BJ (cell line): Measurements from ENCODE around the gene ANGPTL2. TPM values are rescaled to one million over a fixed set of nuclear protein-coding genes. Genes with fewer than 3 reads are reported as not detected.

Source experiments
- CTCF ChIA-PET: fragments of 350-600 bp; formaldehyde crosslinking; extraction: SDS; loops from one replicate; lab custom pipeline; 2021; ENCODE audit warnings: antibody characterized with exemption, inconsistent platforms; lab: Yijun Ruan, JAX
- POLR2A ChIA-PET: fragments of 300-600 bp; sonication (Branson Sonifier 250); formaldehyde crosslinking; extraction: SDS; loops from one replicate; lab custom pipeline; 2021; ENCODE audit warnings: antibody characterized with exemption; lab: Charles Lee
- DNase-seq: peaks from one replicate; pipeline ENCODE4 v3.0.0-alpha.2; 2011; ENCODE audit warnings: low read depth
- H3K27me3 ChIP-seq: 2 replicates; pipeline ENCODE4 v1.6.0; 2011; ENCODE audit warnings: low read length; ENCODE audit not compliant: control insufficient read depth, insufficient read depth
- H3K36me3 ChIP-seq: 2 replicates; pipeline ENCODE4 v1.5.1; 2011; ENCODE audit warnings: low read length; ENCODE audit not compliant: control insufficient read depth, insufficient read depth
- H3K4me3 ChIP-seq: 2 replicates; pipeline ENCODE4 v1.5.1; 2011; ENCODE audit warnings: low read depth, mild to moderate bottlenecking, control low read depth, low read length
- polyA plus RNA-seq: library from polyadenylated mRNA; depleted of rRNA; stranded (reverse); fragments of >200 nt; gene quantifications from 2 replicates; pipeline ENCODE4 v1.2.3, GENCODE V29; 2011
- TF ChIP-seq, protein P1 (sequence below): IDR thresholded peaks from 2 replicates; pipeline ENCODE4 v1.5.1; 2011; ENCODE audit warnings: low read depth, mild to moderate bottlenecking, control low read depth, inconsistent platforms, low read length, moderate library complexity; ENCODE audit not compliant: insufficient read depth

Gene ANGPTL2
- polyA plus RNA-seq, 1 experiment = 47.0 TPM

DNA sequence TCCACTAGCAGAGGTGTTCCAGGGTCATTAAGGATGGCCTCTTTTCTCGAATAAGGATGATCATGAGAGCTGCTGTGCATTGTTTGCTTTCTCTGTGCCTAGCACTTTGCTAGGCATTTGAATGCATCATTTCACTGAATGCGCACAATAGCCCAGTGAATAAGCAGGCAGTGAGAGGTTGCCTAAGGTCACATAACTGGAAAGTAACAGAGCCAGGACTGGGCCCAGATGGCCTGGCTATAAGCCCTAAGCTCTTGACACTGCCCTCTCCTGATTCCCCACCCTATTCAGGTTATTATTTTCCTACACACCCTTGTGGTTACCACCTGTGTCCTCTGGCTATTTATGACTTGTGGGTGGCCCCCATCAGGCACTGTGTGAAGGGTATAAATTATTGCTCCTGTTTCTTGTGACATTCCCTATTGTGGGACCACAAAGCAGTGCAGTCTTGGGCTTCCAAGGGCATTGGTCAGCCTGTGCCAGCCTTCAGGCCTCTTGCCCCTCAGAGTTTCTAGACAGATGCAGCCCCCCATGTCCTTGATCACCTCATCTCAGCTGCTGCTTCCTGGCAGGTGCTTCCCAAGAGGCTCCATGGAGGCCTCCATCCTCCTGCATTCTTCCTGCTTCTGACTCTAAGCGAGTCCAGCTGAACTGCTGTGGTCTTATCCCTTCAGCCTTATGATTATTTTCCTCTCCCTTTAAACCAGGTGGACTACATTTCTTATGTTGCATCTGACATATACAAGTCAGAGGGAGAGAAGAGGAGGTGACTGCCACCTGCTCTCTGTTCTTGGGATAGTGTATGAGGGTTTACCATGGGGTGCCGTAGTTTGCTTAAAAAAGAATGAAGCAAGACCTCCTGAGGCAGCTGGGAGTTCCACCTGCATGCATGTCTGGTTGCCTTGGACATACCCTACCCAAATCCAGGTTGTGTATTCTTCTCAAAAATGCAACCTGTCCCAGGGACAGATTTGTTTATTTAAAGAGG, 47.6 kb downstream of the ANGPTL2 start:
- Histone ChIP-seq H3K4me3 (no peak overlapping the region), H3K27me3 (peaks cover 2% of the 10 kb centered on the region; the same call in 1 of the 2 replicates), H3K36me3 (no peaks in the 10 kb centered on the region)
- DNase-seq = no peak
- ChIA-PET CTCF (no interaction called here), POLR2A (no interaction called here)
- TF ChIP-seq, protein P1, sequence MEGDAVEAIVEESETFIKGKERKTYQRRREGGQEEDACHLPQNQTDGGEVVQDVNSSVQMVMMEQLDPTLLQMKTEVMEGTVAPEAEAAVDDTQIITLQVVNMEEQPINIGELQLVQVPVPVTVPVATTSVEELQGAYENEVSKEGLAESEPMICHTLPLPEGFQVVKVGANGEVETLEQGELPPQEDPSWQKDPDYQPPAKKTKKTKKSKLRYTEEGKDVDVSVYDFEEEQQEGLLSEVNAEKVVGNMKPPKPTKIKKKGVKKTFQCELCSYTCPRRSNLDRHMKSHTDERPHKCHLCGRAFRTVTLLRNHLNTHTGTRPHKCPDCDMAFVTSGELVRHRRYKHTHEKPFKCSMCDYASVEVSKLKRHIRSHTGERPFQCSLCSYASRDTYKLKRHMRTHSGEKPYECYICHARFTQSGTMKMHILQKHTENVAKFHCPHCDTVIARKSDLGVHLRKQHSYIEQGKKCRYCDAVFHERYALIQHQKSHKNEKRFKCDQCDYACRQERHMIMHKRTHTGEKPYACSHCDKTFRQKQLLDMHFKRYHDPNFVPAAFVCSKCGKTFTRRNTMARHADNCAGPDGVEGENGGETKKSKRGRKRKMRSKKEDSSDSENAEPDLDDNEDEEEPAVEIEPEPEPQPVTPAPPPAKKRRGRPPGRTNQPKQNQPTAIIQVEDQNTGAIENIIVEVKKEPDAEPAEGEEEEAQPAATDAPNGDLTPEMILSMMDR = no peak

DNA sequence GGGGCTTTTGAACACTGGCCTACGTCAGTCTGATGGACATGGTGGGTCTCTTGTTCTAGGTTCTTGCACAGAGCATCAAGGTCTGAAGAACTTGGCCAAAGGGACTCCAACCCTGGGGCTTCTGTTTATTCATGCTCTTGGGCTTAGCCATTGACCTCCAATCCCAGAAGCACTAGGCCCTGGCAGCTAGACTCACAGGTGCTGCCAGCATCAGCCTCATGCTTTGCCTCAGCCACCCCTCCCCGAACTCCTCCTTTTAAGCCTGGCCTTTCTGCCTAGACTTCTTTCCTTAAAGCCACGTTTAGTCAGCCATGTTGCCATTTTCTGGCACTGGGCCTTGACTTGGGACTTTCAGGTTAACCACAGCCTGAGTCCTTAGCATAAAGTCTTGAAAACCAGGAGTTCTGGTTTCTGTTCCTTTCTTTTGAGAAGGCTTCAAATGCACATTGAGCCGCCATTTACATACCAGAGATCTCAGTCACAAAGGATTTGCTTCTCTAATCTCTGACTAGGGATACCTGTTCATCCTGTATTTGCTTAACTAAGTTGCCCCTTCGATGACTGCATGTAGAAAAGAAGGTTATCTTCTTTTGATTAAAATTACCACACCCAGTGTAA, 54.7 kb downstream of the ANGPTL2 start:
- POLR2A ChIA-PET = no interaction called here
- CTCF ChIA-PET = no interaction called here
- TF ChIP-seq, protein P1 = no peak
- DNase-seq = no peak
- Histone ChIP-seq H3K27me3 (no peaks in the 10 kb centered on the region), H3K4me3 (no peak overlapping the region), H3K36me3 (no peaks in the 10 kb centered on the region)

DNA sequence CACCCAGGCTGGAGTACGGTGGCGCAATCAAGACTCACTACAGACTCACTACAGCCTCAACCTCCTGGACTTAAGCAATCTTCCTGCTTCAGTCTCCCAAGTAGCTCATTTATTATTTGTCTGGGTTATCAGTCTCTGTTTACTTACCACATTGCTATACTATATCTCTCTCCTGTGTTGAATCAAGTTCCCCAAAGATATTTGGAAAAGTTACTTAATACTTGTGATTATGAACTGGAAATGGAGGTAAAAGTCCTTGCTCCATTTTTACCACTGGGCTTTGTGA, 55.6 kb downstream of the ANGPTL2 start:
- ChIA-PET POLR2A (no interaction called here), CTCF (interaction anchor here (0.7 to 0.9 kb wide), 2 partner anchors 12 kb away, joined by 3 read pairs; no protein-coding TSS in a partner anchor)

DNA sequence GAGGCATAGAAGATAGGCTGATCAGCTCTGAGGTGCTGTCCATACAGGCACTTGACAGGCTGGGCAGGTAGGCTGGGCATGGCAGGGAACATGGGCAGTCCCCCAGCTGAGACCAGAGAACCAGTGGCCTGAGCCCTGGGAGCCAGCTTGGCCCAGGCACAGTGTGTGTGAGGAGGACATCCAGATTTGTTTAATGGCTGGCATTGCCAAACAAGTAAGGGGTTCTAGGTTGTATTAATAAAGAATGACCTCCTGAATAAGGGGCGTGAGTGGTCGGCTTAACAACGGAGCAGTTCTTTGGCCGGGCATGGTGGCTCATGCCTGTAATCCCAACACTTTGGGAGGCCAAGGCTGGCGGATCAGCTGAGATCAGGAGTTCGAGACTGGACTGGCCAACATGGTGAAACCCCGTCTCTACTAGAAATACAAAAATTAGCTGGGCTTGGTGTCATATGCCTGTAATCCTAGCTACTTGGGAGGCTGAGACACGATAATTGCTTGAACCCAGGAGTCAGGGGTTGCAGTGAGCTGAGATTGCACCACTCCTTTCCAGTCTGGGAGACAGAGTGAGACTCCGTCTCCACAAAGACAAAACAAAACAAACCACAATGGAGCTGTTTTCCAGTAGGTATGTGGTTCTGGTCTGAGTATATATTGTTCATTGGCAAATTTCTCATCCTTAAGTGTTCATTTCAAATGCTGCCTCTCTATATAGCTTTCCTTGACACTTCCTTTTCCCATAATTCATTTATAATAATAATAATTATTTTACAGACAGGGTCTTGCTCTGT, 56.2 kb downstream of the ANGPTL2 start:
- no peak for DNase-seq
- ChIA-PET CTCF (interaction anchor here (0.7 to 0.9 kb wide), 3 partner anchors 11 to 38 kb away, joined by 3 read pairs; no protein-coding TSS in a partner anchor), POLR2A (no interaction called here)
- Histone ChIP-seq H3K27me3 (no peaks in the 10 kb centered on the region), H3K4me3 (no peak overlapping the region), H3K36me3 (no peaks in the 10 kb centered on the region)
- TF ChIP-seq, protein P1 = no peak

More for the DNA sequence above, 55.6 kb downstream of the ANGPTL2 start:
- no peak for DNase-seq
- Histone ChIP-seq H3K27me3 (no peaks in the 10 kb centered on the region), H3K36me3 (no peaks in the 10 kb centered on the region), H3K4me3 (no peak overlapping the region)
- TF ChIP-seq, protein P1 = no peak

DNA sequence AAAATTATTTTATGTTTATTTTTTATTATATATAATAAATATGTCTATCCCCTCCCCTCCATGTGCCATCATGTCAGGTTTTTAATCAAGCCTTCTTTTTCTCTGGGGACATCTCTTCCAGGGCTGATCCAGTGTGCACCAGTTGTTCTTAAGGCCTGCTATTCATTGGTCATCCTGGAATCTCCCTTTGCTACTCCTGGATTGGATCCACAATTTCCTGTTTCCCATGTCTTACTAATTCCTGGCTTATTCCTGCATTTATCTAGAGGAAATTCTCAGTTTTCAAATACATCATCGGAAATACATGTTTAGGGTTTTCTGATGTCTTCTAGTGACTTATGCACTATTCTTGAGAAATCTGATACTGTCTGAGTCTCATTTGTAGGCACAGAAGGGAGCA, 56.8 kb downstream of the ANGPTL2 start:
- H3K27me3 ChIP-seq = no peaks in the 10 kb centered on the region
- H3K4me3 ChIP-seq = no peak overlapping the region
- TF ChIP-seq, protein P1 = no peak
- POLR2A ChIA-PET = no interaction called here
- peak; percentile 19 for DNase-seq
- CTCF ChIA-PET = interaction anchor here (0.8 kb wide), 1 partner anchor 38 kb away, joined by 3 read pairs; no protein-coding TSS in a partner anchor
- no peaks in the 10 kb centered on the region for H3K36me3 ChIP-seq
